Colon (tissue), 2 donors: ENCODE measurements around the gene SNAI3.

ENCODE experiments used
- FAIRE-seq: peaks from 2 replicates; lab custom pipeline; 2012; peaks lifted over from hg19 to GRCh38; lab: Jason Lieb, UNC
- donor health status: control.
- donor health status: control.

SNAI3 gene

GRCh38 chr16:88721815-88722755 lies 35.8 kb upstream of the SNAI3 start:
- no peak for FAIRE-seq

- FAIRE-seq: no peak
These were observed 34.9 kb upstream of the SNAI3 start for GRCh38 chr16:88721236-88721635.

GRCh38 chr16:88720396-88720970 lies 34.2 kb upstream of the SNAI3 start:
- FAIRE-seq: no peak

GRCh38 chr16:88719933-88720296 lies 33.6 kb upstream of the SNAI3 start:
- no peak for FAIRE-seq

- FAIRE-seq: no peak
These were observed 33.1 kb upstream of the SNAI3 start for GRCh38 chr16:88719267-88719932.

GRCh38 chr16:88718178-88718577 lies 31.9 kb upstream of the SNAI3 start:
- no peak for FAIRE-seq

GRCh38 chr16:88716601-88717001 lies 30.3 kb upstream of the SNAI3 start:
- FAIRE-seq: no peak

- FAIRE-seq: no peak
These were observed 29.9 kb upstream of the SNAI3 start for GRCh38 chr16:88716201-88716600.

- FAIRE-seq: no peak
These were observed 29.2 kb upstream of the SNAI3 start for GRCh38 chr16:88715312-88716190.

- no peak for FAIRE-seq
These were observed 28.4 kb upstream of the SNAI3 start for GRCh38 chr16:88714420-88715302.

GRCh38 chr16:88713568-88714419 lies 27.5 kb upstream of the SNAI3 start:
- FAIRE-seq: no peak

- FAIRE-seq: no peak
These were observed 26.7 kb upstream of the SNAI3 start for GRCh38 chr16:88713054-88713453.

- FAIRE-seq: no peak
These were observed 26.2 kb upstream of the SNAI3 start for GRCh38 chr16:88712362-88712979.

GRCh38 chr16:88711750-88712340 lies 25.5 kb upstream of the SNAI3 start:
- FAIRE-seq: no peak

- FAIRE-seq: no peak
These were observed 24.2 kb upstream of the SNAI3 start for GRCh38 chr16:88710556-88710955.

- FAIRE-seq: no peak
These were observed 20.9 kb upstream of the SNAI3 start for GRCh38 chr16:88706965-88707826.

GRCh38 chr16:88706229-88706964 lies 20.1 kb upstream of the SNAI3 start, which contains the start of the genes CTU2 and RNF166:
TSS of gene CTU2 (plus strand) at chr16:88706503. CDS start at chr16:88706531, 28 bp downstream.
TSS of gene RNF166 (minus strand) at chr16:88706408. CDS start at chr16:88706325, 83 bp downstream.
- no peak for FAIRE-seq
